Lower lobe of right lung (tissue), 2 donors: ENCODE measurements around the gene SETD3. TPM values are rescaled to one million over a fixed set of nuclear protein-coding genes. Genes with fewer than 3 reads are reported as not detected.

Source experiments
- ATAC-seq, 2 donors: fragments of 200-7000 bp; cut with Tn5 transposase; one replicate each; pipeline ENCODE4 v1.9.1; 2020 to 2022; ENCODE audit warnings: mild to moderate bottlenecking in 2 of 2, moderate library complexity in 2 of 2
- DNase-seq: peaks from one replicate; pipeline ENCODE4 v3.0.0-alpha.2; 2020
- H3K27ac ChIP-seq: fragments of 200-600 bp; one replicate; pipeline ENCODE4 v1.8.0; 2022
- H3K27me3 ChIP-seq: fragments of 200-600 bp; one replicate; pipeline ENCODE4 v1.8.0; 2022; ENCODE audit warnings: low read depth
- H3K36me3 ChIP-seq: fragments of 200-600 bp; one replicate; pipeline ENCODE4 v1.8.0; 2022; ENCODE audit warnings: mild to moderate bottlenecking
- H3K4me1 ChIP-seq: fragments of 200-600 bp; one replicate; pipeline ENCODE4 v1.8.0; 2022
- H3K4me3 ChIP-seq: fragments of 200-600 bp; one replicate; pipeline ENCODE4 v1.8.0; 2022; ENCODE audit warnings: mild to moderate bottlenecking
- H3K9me3 ChIP-seq: fragments of 200-600 bp; one replicate; pipeline ENCODE4 v1.8.0; 2022
- CTCF ChIP-seq: fragments of 200-600 bp; IDR thresholded peaks from one replicate; pipeline ENCODE4 v1.8.0; 2022; ENCODE audit warnings: antibody characterized with exemption, mild to moderate bottlenecking
- intact Hi-C: fragments of 100-400 bp; cut with DNase I; formaldehyde crosslinking; loops from one replicate; pipeline ENCODE4 v1.11.0; 2022
- total RNA-seq: library from RNA; stranded (reverse); fragmentation: NEBNext Ultra II Directional; extraction: Animal tissue kit (Norgen Biotek cat#: 25700); gene quantifications from one replicate; pipeline ENCODE4 v1.2.1, GENCODE V29; 2021
- donor health status: DM: no; HTN: yes; CAD: no; lungs with severe emphysema.

The SETD3 gene
- total RNA-seq, 1 donor from 2014 or later, result 78.7 TPM

DNA sequence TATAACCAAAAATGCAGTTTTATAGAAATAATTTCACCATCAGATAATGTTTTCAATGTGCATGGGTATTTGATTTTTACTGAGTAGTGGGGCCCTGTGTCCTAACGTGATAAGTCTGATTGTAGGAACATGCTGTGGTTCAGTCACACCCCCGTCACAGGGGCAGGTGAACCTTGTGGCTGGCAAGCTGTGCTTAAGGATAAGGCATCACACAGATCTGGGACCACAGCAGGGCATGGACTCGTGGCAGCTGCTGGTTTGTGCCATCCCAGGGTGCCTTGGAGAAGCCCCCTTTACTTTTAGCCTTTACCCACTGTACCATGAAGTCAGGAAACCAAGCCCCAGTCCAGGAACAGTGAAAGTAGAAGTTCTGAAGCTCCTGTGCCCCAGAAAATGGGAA lies 17.2 kb upstream of the SETD3 start:
- H3K4me1 ChIP-seq, result no peaks in the 10 kb centered on the region
- H3K4me3 ChIP-seq, result no peak overlapping the region
- no peaks in the 10 kb centered on the region for H3K9me3 ChIP-seq
- TF ChIP-seq CTCF, result no peak
- DNase-seq (no peak), ATAC-seq (no peak)
- intact Hi-C loops, result no loop called here
- no peaks in the 10 kb centered on the region for H3K27me3 ChIP-seq
- H3K36me3 ChIP-seq, result peaks cover 100% of the 10 kb centered on the region
- no peak overlapping the region for H3K27ac ChIP-seq

DNA sequence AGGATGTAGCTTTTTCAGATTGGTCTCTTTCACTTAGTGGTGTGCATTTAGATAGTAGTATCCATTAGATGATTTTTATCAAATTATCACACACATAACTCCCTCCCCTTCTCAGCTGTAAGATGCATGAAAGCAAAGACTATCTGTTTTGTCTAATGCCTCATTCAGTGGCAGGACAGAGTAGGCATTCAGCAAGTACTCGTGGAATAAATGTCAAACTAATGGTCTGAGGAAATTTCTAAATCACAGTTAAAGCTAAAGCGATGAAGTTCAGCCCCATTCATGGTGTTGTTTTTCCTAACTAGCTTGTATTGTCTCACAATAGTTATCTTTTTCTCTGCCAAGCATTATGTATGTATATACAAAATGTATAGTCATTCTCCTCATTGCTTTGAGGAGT lies 16.7 kb upstream of the SETD3 start:
- intact Hi-C loops, result no loop called here
- Histone ChIP-seq H3K4me3 (no peak overlapping the region), H3K36me3 (peaks cover 100% of the 10 kb centered on the region)

GRCh38 chr14:99484106-99484505 lies 3.4 kb upstream of the SETD3 start:
- H3K4me3 ChIP-seq, result no peak overlapping the region
- H3K9me3 ChIP-seq, result no peaks in the 10 kb centered on the region
- H3K4me1 ChIP-seq, result peaks cover 46% of the 10 kb centered on the region
- no peak for TF ChIP-seq CTCF
- H3K27ac ChIP-seq, result no peak overlapping the region
- no peak for DNase-seq
- ATAC-seq, result no peak
- intact Hi-C loops, result no loop called here
- no peaks in the 10 kb centered on the region for H3K36me3 ChIP-seq
- H3K27me3 ChIP-seq, result no peaks in the 10 kb centered on the region

More for the DNA sequence above, 16.7 kb upstream of the SETD3 start:
- Histone ChIP-seq H3K4me1 (no peaks in the 10 kb centered on the region), H3K27me3 (no peaks in the 10 kb centered on the region), H3K27ac (no peak overlapping the region), H3K9me3 (no peaks in the 10 kb centered on the region)
- DNase-seq (no peak), ATAC-seq (no peak)
- no peak for TF ChIP-seq CTCF

GRCh38 chr14:99481745-99482099 lies 1.1 kb upstream of the SETD3 start:
- Histone ChIP-seq H3K9me3 (no peaks in the 10 kb centered on the region), H3K4me1 (peaks cover 43% of the 10 kb centered on the region), H3K27me3 (no peaks in the 10 kb centered on the region), H3K36me3 (no peaks in the 10 kb centered on the region), H3K4me3 (peak overlapping the region; percentile 83), H3K27ac (peak overlapping the region; percentile 96)
- DNase-seq (no peak), ATAC-seq (peak in 1 of 2 donors; percentile 1)
- no peak for TF ChIP-seq CTCF
- intact Hi-C loops, result no loop called here

GRCh38 chr14:99480917-99481744 lies 472 bp upstream of the SETD3 start, which contains the start of gene CCNK:
Gene CCNK, plus strand, starts transcription at chr14:99481409. Its CDS starts 11,269 bp downstream, at chr14:99492678.
- peaks cover 40% of the 10 kb centered on the region for H3K4me1 ChIP-seq
- TF ChIP-seq CTCF, result no peak
- H3K27ac ChIP-seq, result peak within 1 kb of the TSS; percentile 96
- no peaks in the 10 kb centered on the region for H3K9me3 ChIP-seq
- intact Hi-C loops, result no loop called here
- no peaks in the 10 kb centered on the region for H3K27me3 ChIP-seq
- peak; percentile 97 to 98 for ATAC-seq
- H3K4me3 ChIP-seq, result peak within 1 kb of the TSS; percentile 83
- no peaks in the 10 kb centered on the region for H3K36me3 ChIP-seq
- DNase-seq, result peak; percentile 100
